Activated T-cell treated with anti-CD3 and anti-CD28 coated beads, Interleukin-2, amount 50 U/mL, for 72 hours (primary cell): Measurements from ENCODE around the gene ZNF274. TPM values are rescaled to one million over a fixed set of nuclear protein-coding genes. Genes with fewer than 3 reads are reported as not detected.

Experiments used
- total RNA-seq, 2 donors: library from RNA; stranded (reverse); gene quantifications; one replicate each; pipeline ENCODE4 v1.2.3, GENCODE V29; 2022

The ZNF274 gene
- total RNA-seq, 2 donors from 2014 or later = 32.1 to 42.8 TPM

Other genes with a start within 250 kb of the ZNF274 start
- gene ZNF418, start 247.7 kb upstream of the ZNF274 start, total RNA-seq = 1 to 10 TPM; 3.4 to 8.0 TPM
- gene ZNF256, start 235.4 kb upstream of the ZNF274 start, total RNA-seq = 10 to 100 TPM in 1 of 2 donors, 1 to 10 TPM in 1; 8.4 to 10.6 TPM
- 1 to 10 TPM in 1 of 2 donors, under 1 TPM in 1; 0.91 to 2.1 TPM for gene C19orf18, start 208.5 kb upstream of the ZNF274 start, total RNA-seq
- 10 to 100 TPM; 13.1 to 13.8 TPM for gene ZNF606, start 180.2 kb upstream of the ZNF274 start, total RNA-seq
- gene ZSCAN1, start 149.0 kb upstream of the ZNF274 start, total RNA-seq = not detected
- 1 to 10 TPM; 1.7 to 1.9 TPM for gene ZNF135, start 123.8 kb upstream of the ZNF274 start, total RNA-seq
- gene ZSCAN18, start 84.8 kb upstream of the ZNF274 start, total RNA-seq = 10 to 100 TPM; 34.0 to 51.3 TPM
- gene ZNF329, start 32.3 kb upstream of the ZNF274 start, total RNA-seq = 1 to 10 TPM; 8.0 to 9.8 TPM
- 10 to 100 TPM; 38.6 to 46.6 TPM for gene ZNF544, start 45.9 kb downstream of the ZNF274 start, total RNA-seq
- 1 to 10 TPM; 5.6 to 6.9 TPM for gene ZNF8, start 95.9 kb downstream of the ZNF274 start, total RNA-seq
- 10 to 100 TPM; 70.8 to 73.5 TPM for gene ERVK3-1, start 122.3 kb downstream of the ZNF274 start, total RNA-seq
- 1 to 10 TPM; 4.0 to 5.0 TPM for gene ZSCAN22, start 143.9 kb downstream of the ZNF274 start, total RNA-seq
- gene A1BG, start 170.4 kb downstream of the ZNF274 start, total RNA-seq = 10 to 100 TPM; 25.4 to 33.2 TPM
- gene ZNF497, start 179.7 kb downstream of the ZNF274 start, total RNA-seq = 1 to 10 TPM; 1.5 to 2.4 TPM
- gene ZNF837, start 198.0 kb downstream of the ZNF274 start, total RNA-seq = 1 to 10 TPM; 2.3 to 3.0 TPM
- gene RPS5, start 204.2 kb downstream of the ZNF274 start, total RNA-seq = 1,000 to 10,000 TPM; 1,499 to 1,539 TPM
- gene RNF225, start 212.6 kb downstream of the ZNF274 start, total RNA-seq = 1 to 10 TPM in 1 of 2 donors, under 1 TPM in 1; 0.58 to 1.5 TPM
- gene ZNF584, start 225.6 kb downstream of the ZNF274 start, total RNA-seq = 10 to 100 TPM in 1 of 2 donors, 1 to 10 TPM in 1; 7.5 to 10.4 TPM